LNCaP clone FGC (cell line): ENCODE results near the gene RASGRF1.
"Not testable (repeated sequence)": the region's sequence is repeated elsewhere in the genome, so short reads cannot be mapped to it uniquely, and the experiment has no call there.

Source experiments
- DNase-seq: peaks from one replicate; pipeline ENCODE4 v3.0.0-alpha.2; 2011; ENCODE audit warnings: low read depth
- H3K4me3 ChIP-seq: 2 replicates; pipeline ENCODE4 v1.5.1; 2011; ENCODE audit warnings: mild to moderate bottlenecking, low read depth, low read length, control low read depth
- CTCF ChIP-seq: IDR thresholded peaks from 2 replicates; pipeline ENCODE4 v1.5.1; 2012; ENCODE audit warnings: mild to moderate bottlenecking; ENCODE audit not compliant: control insufficient read depth, insufficient read depth; ENCODE audit errors: extremely low read depth

RASGRF1 gene

GRCh38 chr15:78929536-78930264, 160.9 kb downstream of the RASGRF1 start:
- TF ChIP-seq CTCF = no peak
- no peak for DNase-seq
- H3K4me3 ChIP-seq = no peak overlapping the region

GRCh38 chr15:78928616-78929093, 161.9 kb downstream of the RASGRF1 start:
- TF ChIP-seq CTCF = no peak
- no peak for DNase-seq
- no peak overlapping the region for H3K4me3 ChIP-seq

- not testable (repeated sequence) for DNase-seq, H3K4me3 ChIP-seq
These were observed 162.4 kb downstream of the RASGRF1 start for GRCh38 chr15:78928176-78928575.

- DNase-seq = no peak
- H3K4me3 ChIP-seq = no peak overlapping the region
- no peak for TF ChIP-seq CTCF
These were observed 163.3 kb downstream of the RASGRF1 start for GRCh38 chr15:78927077-78927790.

- no peak overlapping the region for H3K4me3 ChIP-seq
- DNase-seq = no peak
- no peak for TF ChIP-seq CTCF
These were observed 164.4 kb downstream of the RASGRF1 start for GRCh38 chr15:78925956-78926743.

GRCh38 chr15:78925076-78925624, 165.4 kb downstream of the RASGRF1 start:
- no peak for DNase-seq
- TF ChIP-seq CTCF = no peak
- no peak overlapping the region for H3K4me3 ChIP-seq
